Ishikawa (cell line): ENCODE measurements around the gene TMEM131.
A peak's percentile ranks its signal among the peaks of the same experiment; 100 is the strongest.

Source experiments
- CEBPB ChIP-seq: IDR thresholded peaks from 2 replicates; pipeline ENCODE4 v1.6.1; 2012
- CREB1 ChIP-seq: IDR thresholded peaks from 2 replicates; pipeline ENCODE4 v1.6.1; 2012; ENCODE audit warnings: low read depth
- EGR1 ChIP-seq: IDR thresholded peaks from 2 replicates; pipeline ENCODE4 v1.6.1; 2012
- EP300 ChIP-seq: IDR thresholded peaks from 2 replicates; pipeline ENCODE4 v1.6.1; 2012; ENCODE audit warnings: borderline replicate concordance
- FOXM1 ChIP-seq: IDR thresholded peaks from 2 replicates; pipeline ENCODE4 v1.6.1; 2012; ENCODE audit warnings: low read depth, borderline replicate concordance
- NFIC ChIP-seq: IDR thresholded peaks from 2 replicates; pipeline ENCODE4 v1.6.1; 2012
- RAD21 ChIP-seq: IDR thresholded peaks from 2 replicates; pipeline ENCODE4 v1.6.1; 2012; ENCODE audit warnings: low read depth
- TAF1 ChIP-seq: IDR thresholded peaks from 2 replicates; pipeline ENCODE4 v1.6.1; 2012; ENCODE audit warnings: low read depth, mild to moderate bottlenecking
- TCF12 ChIP-seq: IDR thresholded peaks from 2 replicates; pipeline ENCODE4 v1.6.1; 2012; ENCODE audit warnings: low read depth
- TEAD4 ChIP-seq: IDR thresholded peaks from 2 replicates; pipeline ENCODE4 v1.6.1; 2012
- YY1 ChIP-seq: IDR thresholded peaks from 2 replicates; pipeline ENCODE4 v1.6.1; 2012; ENCODE audit warnings: low read depth
- ZBTB7A ChIP-seq: IDR thresholded peaks from 2 replicates; pipeline ENCODE4 v1.6.1; 2012; ENCODE audit warnings: low read depth
- TF ChIP-seq, protein P1 (sequence below): IDR thresholded peaks from 2 replicates; pipeline ENCODE4 v1.6.1; 2012
- TF ChIP-seq, protein P2 (sequence below): IDR thresholded peaks from 2 replicates; pipeline ENCODE4 v1.6.1; 2012; ENCODE audit warnings: low read depth, mild to moderate bottlenecking
- TF ChIP-seq, protein P3 (sequence below): IDR thresholded peaks from 2 replicates; pipeline ENCODE4 v1.6.1; 2012

TMEM131 gene

DNA sequence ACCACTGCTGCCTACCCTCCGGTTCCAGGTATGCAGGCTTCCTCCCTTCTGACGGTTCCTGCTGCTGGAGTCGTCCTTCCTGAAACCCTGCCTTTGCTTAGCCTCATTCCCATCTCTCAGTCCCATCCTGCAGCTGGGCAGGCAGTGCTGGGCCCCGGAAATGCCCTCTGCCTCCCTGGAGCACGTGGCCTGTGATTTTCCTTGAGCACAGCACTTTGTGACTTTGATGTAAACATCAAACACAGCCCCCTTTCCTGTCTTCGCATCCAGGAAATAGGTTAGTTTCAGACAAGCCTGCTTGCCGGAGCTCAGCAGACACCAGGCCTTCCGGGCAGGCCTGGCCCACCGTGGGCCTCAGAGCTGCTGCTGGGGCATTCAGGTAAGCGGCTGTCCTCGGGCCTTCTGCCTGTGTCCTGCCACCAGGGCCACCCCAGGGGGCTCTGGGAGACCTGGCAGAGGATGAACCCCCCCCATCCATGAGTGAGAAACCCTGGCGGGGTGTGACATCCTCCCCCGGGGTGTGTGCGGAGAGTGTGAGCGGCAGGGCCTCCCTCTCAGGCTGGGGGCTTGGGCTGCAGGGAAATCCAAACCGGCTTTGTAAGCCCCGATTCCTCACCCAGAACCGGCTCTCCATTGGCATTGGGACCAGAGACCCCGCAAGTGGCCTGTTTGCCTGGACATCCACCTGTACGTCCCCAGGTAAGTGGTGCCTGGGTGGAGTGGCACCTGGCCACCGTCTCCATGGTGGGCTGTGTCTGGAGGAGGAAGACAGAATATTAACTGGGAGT lies 282.3 kb downstream of the TMEM131 start, which contains the start of gene ZAP70:
ZAP70 (plus strand) TSS at position 281 of the 788 bp plus-strand sequence. CDS start 10,461 bp downstream, outside the sequence.
- TF ChIP-seq NFIC (no peak), TAF1 (no peak), CEBPB (no peak), FOXM1 (no peak), RAD21 (no peak), EP300 (no peak), YY1 (no peak), ZBTB7A (no peak)
- TF ChIP-seq, protein P1, sequence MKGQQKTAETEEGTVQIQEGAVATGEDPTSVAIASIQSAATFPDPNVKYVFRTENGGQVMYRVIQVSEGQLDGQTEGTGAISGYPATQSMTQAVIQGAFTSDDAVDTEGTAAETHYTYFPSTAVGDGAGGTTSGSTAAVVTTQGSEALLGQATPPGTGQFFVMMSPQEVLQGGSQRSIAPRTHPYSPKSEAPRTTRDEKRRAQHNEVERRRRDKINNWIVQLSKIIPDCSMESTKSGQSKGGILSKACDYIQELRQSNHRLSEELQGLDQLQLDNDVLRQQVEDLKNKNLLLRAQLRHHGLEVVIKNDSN, result no peak
- TF ChIP-seq, protein P2, sequence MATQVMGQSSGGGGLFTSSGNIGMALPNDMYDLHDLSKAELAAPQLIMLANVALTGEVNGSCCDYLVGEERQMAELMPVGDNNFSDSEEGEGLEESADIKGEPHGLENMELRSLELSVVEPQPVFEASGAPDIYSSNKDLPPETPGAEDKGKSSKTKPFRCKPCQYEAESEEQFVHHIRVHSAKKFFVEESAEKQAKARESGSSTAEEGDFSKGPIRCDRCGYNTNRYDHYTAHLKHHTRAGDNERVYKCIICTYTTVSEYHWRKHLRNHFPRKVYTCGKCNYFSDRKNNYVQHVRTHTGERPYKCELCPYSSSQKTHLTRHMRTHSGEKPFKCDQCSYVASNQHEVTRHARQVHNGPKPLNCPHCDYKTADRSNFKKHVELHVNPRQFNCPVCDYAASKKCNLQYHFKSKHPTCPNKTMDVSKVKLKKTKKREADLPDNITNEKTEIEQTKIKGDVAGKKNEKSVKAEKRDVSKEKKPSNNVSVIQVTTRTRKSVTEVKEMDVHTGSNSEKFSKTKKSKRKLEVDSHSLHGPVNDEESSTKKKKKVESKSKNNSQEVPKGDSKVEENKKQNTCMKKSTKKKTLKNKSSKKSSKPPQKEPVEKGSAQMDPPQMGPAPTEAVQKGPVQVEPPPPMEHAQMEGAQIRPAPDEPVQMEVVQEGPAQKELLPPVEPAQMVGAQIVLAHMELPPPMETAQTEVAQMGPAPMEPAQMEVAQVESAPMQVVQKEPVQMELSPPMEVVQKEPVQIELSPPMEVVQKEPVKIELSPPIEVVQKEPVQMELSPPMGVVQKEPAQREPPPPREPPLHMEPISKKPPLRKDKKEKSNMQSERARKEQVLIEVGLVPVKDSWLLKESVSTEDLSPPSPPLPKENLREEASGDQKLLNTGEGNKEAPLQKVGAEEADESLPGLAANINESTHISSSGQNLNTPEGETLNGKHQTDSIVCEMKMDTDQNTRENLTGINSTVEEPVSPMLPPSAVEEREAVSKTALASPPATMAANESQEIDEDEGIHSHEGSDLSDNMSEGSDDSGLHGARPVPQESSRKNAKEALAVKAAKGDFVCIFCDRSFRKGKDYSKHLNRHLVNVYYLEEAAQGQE, result no peak

DNA sequence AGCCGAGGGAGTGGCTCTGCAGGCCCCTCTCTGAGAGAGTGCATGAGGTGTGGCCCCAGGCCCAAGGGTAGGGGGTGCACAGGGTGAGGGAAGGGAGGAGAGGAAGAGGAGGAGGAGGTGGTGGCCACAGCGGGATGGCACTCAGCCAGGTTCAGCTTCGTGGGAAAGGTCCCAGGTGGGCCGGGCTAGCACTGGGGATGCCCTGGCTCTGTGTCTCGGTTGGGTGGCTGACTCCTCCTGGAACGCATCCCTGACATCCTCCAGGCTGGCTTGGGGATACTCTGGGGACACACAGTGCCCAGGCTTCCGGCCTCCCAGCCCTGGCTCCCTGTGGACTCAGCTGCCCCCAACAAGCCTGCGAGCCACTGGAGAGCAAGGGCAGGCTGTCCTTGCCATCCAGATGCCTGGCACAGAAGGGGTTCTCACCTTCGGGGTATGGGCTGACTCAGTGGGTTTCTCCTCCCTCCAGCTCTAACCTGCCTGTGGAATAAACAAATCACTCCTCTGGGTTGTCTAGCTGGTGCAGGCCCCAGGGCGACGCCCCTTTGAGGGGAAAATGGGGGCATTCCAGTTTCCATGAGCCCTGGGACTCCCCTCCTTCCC lies 283.0 kb downstream of the TMEM131 start:
- no peak for TF ChIP-seq YY1
- TF ChIP-seq TAF1, result no peak
- no peak for TF ChIP-seq NFIC
- TF ChIP-seq, protein P3, sequence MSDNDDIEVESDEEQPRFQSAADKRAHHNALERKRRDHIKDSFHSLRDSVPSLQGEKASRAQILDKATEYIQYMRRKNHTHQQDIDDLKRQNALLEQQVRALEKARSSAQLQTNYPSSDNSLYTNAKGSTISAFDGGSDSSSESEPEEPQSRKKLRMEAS, result no peak
- TF ChIP-seq, protein P1, result no peak
- no peak for TF ChIP-seq CREB1

DNA sequence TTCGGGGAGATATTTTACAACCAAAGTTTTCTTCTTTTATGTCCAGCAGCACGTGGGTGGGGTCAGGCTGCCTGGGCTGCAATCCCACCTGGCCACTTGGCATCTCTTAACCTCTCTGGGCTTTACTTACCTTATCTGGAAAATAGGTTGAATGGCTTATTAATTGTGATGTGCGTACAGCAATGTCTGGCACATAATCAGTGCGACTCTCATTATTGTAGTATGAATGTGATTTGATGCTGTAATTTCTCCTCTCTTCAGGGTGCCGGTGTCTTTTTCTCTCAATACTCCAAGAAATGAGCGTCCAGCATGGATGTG lies 284.4 kb downstream of the TMEM131 start:
- TF ChIP-seq CREB1, result no peak
- TF ChIP-seq CEBPB, result no peak
- TF ChIP-seq RAD21, result no peak
- TF ChIP-seq EGR1, result no peak
- no peak for TF ChIP-seq TEAD4
- no peak for TF ChIP-seq TAF1
- TF ChIP-seq, protein P3, result no peak

DNA sequence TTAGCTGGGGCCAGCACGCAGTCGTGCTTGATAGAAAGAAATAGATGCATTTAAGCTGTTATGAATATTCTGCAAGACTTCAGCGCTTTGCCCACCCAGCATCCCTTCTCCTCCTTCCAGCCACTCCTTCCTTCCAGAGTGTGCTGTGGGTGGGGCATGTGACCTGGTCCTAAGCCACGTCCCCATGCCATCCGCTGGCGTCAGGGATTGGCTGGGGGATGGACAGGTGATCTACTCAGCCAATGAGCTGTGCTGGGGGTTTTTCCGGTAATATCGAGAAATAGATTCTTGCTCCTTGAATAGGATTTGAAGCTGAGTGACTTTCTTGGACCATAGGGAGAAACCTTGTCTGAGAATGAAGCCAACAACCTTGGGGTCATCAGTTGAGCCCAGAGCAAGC lies 287.1 kb downstream of the TMEM131 start:
- TF ChIP-seq, protein P1, result peak; percentile 55; the same call in 1 of the 2 replicates
- no peak for TF ChIP-seq TCF12

DNA sequence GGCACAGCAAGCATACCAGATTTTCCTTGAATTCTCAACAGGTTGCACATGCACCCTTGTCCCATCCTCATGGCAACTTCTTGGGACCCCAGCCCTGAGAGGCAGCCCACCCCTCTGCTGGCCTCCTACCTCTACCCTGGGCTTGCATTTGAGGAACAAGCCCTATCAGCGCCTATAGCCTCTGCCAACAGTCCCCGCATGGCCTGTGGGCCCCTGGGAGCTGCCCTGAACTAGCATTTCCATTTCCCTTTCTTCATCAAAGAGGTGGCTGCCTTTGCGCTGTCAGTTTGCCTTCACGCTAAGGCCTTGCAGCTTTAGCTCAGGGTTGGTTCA lies 287.7 kb downstream of the TMEM131 start:
- TF ChIP-seq ZBTB7A, result no peak

DNA sequence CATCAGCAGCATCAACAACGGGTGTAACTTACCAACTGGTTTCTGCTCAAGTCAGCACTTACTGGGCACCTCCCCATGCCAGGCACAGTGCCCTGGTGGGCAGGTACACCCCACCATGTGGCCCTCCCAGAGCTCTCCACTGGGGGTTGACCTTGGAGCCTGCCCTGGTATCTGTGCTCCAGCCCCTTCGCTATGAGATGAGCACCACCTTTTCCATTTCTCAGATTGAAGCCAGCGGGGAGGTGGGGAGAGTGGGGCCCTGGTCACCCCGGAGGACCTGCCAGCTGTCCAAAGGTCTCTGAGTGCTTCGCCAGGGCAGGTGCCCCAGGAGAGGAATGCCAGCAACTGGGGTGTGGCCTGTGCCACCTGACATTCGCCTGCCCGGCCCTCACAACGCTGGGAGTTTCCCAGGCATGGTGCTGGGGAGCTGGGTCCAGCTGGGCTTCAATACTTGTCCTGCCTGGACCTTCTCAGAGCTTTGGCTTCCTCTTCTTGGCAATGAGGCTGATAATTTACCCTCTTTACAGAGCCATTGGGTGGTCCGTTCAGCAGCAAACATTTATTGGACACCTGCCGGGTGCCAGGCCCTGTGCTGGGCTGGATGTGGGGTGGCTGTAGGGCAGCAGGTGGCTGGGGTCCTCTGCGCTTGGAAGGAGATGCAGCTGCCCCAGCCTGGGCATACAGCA lies 288.2 kb downstream of the TMEM131 start:
- TF ChIP-seq TAF1 (no peak), EP300 (no peak), CREB1 (no peak), TEAD4 (no peak), FOXM1 (no peak), ZBTB7A (no peak), EGR1 (no peak), TCF12 (no peak), YY1 (no peak)

DNA sequence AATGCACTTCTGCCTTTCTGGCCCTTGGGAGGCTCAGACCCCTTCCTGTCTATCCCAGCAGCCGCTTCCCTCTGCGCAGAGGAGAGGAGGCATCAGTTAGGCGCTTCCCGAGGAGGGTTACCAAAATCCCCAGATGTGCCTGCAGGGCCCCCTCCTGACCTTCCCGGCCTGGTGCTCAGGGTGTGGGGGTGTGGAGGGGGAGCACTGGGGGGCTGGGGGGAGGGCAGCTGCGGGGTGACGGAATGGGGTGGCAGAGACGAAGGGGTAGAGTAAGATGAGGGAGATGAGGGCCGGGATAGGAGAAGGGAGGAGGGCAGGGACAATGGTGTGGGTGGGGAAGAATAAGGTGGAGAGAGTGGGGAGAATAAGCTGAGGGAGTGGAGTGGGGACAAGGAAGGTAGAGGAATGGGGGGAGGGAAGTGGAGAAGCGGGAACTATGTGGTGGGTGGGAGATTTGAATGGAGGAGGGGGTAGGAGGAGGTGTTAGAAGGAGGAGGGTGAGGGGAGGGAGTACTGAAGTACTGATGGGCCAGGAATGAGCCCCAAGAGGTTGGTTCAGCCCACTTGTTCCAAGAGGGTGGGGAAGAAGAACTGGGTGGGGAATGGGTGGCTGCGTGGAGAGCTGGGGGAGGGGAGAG lies 288.9 kb downstream of the TMEM131 start:
- TF ChIP-seq CREB1, result no peak
- TF ChIP-seq TAF1, result no peak
- TF ChIP-seq, protein P2, result no peak
- TF ChIP-seq YY1, result no peak
- no peak for TF ChIP-seq NFIC
- TF ChIP-seq TCF12, result no peak
- TF ChIP-seq TEAD4, result no peak
- no peak for TF ChIP-seq EP300
- no peak for TF ChIP-seq ZBTB7A
- TF ChIP-seq FOXM1, result no peak
- no peak for TF ChIP-seq EGR1
- TF ChIP-seq RAD21, result no peak
- TF ChIP-seq, protein P1, result no peak
